Karpas-422 (cell line): ENCODE data around the gene PKP3. TPM values are rescaled to one million over a fixed set of nuclear protein-coding genes. Genes with fewer than 3 reads are reported as not detected.

ENCODE experiments used
- DNase-seq: peaks from one replicate; pipeline ENCODE4 v3.0.0-alpha.2; 2015
- H2AFZ ChIP-seq: fragments of 200-600 bp; sonication (generic); 2 replicates; pipeline ENCODE4 v1.6.1; 2014; ENCODE audit warnings: antibody characterized with exemption, low read length, mixed read lengths
- H3K27ac ChIP-seq: fragments of 200-600 bp; sonication (generic); 2 replicates; pipeline ENCODE4 v1.5.1; 2014; ENCODE audit warnings: mild to moderate bottlenecking, low read length, moderate library complexity
- H3K27me3 ChIP-seq: fragments of 200-600 bp; sonication (generic); 2 replicates; pipeline ENCODE4 v1.6.1; 2014; ENCODE audit warnings: low read length, mixed read lengths
- H3K36me3 ChIP-seq: fragments of 200-600 bp; sonication (generic); 2 replicates; pipeline ENCODE4 v1.6.1; 2014; ENCODE audit warnings: low read length, mixed read lengths; ENCODE audit not compliant: insufficient read depth
- H3K4me1 ChIP-seq: fragments of 200-600 bp; sonication (generic); 2 replicates; pipeline ENCODE4 v1.6.1; 2014; ENCODE audit warnings: mild to moderate bottlenecking, low read length, mixed read lengths
- H3K4me2 ChIP-seq: fragments of 200-600 bp; sonication (generic); 2 replicates; pipeline ENCODE4 v1.6.1; 2014; ENCODE audit warnings: low read length, low read depth, mild to moderate bottlenecking; ENCODE audit not compliant: poor library complexity, severe bottlenecking
- H3K4me3 ChIP-seq: fragments of 200-600 bp; sonication (generic); 2 replicates; pipeline ENCODE4 v1.5.1; 2014; ENCODE audit warnings: mild to moderate bottlenecking, antibody characterized with exemption, low read length, mixed read lengths
- H3K79me2 ChIP-seq: fragments of 200-600 bp; sonication (generic); 2 replicates; pipeline ENCODE4 v1.6.1; 2014; ENCODE audit warnings: mild to moderate bottlenecking, low read length, mixed read lengths
- H3K9ac ChIP-seq: fragments of 200-600 bp; sonication (generic); 2 replicates; pipeline ENCODE4 v1.6.0; 2014; ENCODE audit warnings: low read length
- H3K9me2 ChIP-seq: fragments of 200-600 bp; sonication (generic), shearing (Covaris generic); replicated peaks from 2 replicates; pipeline ENCODE4 v1.6.0; 2014; ENCODE audit warnings: mild to moderate bottlenecking, low read length, moderate library complexity; ENCODE audit not compliant: insufficient read depth
- H3K9me3 ChIP-seq: fragments of 300-700, 200-600 bp; sonication (generic); 2 replicates; pipeline ENCODE4 v1.6.1; 2014; ENCODE audit warnings: low read length, mixed read lengths
- H4K20me1 ChIP-seq: fragments of 200-600 bp; sonication (generic); 2 replicates; pipeline ENCODE4 v1.6.1; 2014; ENCODE audit warnings: mild to moderate bottlenecking, antibody characterized with exemption, low read length, low read depth; ENCODE audit not compliant: insufficient read depth
- total RNA-seq: library from RNA; depleted of rRNA; stranded (reverse); fragments of >200 nt; shearing (Covaris generic); gene quantifications from 2 replicates; pipeline ENCODE4 v1.2.3, GENCODE V29; 2014; ENCODE audit warnings: low replicate concordance

The PKP3 gene
- total RNA-seq, 1 experiment from 2014 or later: not detected

DNA sequence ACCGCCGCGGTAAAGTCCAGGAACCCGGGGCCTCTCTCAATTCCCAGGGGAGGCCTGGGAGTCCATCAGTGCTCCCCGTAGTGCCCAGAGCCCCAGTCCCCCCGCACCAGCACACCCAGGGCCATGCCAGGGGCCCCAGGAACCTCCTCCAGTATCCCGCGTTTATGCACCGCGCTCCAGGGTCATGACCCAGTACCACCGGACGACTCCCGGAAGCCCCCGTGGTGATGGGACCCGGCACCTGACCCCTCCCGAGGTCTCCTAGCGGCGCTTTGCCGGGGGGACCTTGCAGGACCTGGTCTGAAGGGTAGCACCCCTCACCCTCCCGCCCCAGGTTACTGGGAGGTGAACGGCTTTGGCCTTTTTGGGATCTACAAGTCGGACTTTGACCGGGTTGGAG, 13.5 kb upstream of the PKP3 start:
- no peaks in the 10 kb centered on the region for H3K4me1 ChIP-seq
- no peak for DNase-seq
- no peaks in the 10 kb centered on the region for H3K36me3 ChIP-seq
- no peaks in the 10 kb centered on the region for H3K27me3 ChIP-seq
- no peak overlapping the region for H3K4me2 ChIP-seq
- H3K9ac ChIP-seq: no peak overlapping the region
- no peaks in the 10 kb centered on the region for H3K79me2 ChIP-seq
- H3K4me3 ChIP-seq: no peak overlapping the region
- no peaks in the 10 kb centered on the region for H3K9me2 ChIP-seq
- H4K20me1 ChIP-seq: no peaks in the 10 kb centered on the region
- H2AFZ ChIP-seq: no peak overlapping the region
- no peak overlapping the region for H3K27ac ChIP-seq
- H3K9me3 ChIP-seq: no peaks in the 10 kb centered on the region

DNA sequence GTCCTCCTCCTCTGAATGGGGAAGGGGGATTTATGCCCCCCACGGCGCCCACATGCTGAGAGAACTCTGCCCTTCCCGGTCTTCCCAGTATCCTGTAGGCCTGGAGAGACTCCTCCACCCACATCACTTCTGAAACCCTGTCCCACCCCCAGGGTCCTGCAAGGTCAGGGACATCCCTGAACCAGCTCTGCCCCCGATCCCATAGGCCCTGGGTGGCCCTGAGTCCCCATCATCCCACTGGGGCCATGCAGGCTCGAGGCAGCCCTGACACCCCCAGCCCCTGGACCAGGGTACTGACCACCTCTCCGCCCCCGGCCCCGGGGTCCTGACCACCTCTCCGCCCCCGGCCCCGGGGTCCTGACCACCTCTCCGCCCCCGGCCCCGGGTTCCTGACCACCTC, 13.0 kb upstream of the PKP3 start:
- H3K4me3 ChIP-seq: no peak overlapping the region
- H3K4me1 ChIP-seq: no peaks in the 10 kb centered on the region
- no peaks in the 10 kb centered on the region for H3K79me2 ChIP-seq
- no peak overlapping the region for H3K9ac ChIP-seq
- no peak for DNase-seq
- H3K27me3 ChIP-seq: no peaks in the 10 kb centered on the region
- no peak overlapping the region for H3K4me2 ChIP-seq
- H3K9me3 ChIP-seq: no peaks in the 10 kb centered on the region
- no peak overlapping the region for H3K27ac ChIP-seq
- no peaks in the 10 kb centered on the region for H3K9me2 ChIP-seq
- H3K36me3 ChIP-seq: no peaks in the 10 kb centered on the region
- no peaks in the 10 kb centered on the region for H4K20me1 ChIP-seq
- no peak overlapping the region for H2AFZ ChIP-seq

DNA sequence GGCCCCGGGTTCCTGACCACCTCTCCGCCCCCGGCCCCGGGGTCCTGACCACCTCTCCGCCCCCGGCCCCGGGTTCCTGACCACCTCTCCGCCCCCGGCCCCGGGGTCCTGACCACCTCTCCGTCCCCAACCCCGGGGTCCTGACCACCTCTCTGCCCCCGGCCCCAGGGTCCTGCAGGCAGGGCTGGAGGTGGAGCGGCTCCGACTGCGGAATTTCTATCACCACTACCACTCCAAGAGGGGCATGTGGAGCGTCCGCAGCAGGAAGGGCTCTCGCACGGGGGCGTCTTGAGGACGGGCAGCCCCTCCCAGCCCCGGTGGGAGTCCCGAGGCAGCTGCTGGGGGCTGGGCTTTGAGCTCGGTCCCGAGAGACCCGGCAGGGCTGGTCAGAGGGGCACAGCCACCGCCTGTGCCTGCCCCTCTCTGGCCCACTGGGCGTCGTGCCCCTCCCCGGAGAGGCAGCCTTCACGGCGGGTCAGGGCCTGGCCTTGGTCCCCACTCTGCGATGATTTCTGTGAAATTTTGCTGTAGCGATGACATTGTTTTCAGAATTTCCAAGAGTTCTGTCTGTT, 12.4 kb upstream of the PKP3 start:
- Histone ChIP-seq H3K9me2 (no peaks in the 10 kb centered on the region), H4K20me1 (no peaks in the 10 kb centered on the region)
- DNase-seq: no peak

DNA sequence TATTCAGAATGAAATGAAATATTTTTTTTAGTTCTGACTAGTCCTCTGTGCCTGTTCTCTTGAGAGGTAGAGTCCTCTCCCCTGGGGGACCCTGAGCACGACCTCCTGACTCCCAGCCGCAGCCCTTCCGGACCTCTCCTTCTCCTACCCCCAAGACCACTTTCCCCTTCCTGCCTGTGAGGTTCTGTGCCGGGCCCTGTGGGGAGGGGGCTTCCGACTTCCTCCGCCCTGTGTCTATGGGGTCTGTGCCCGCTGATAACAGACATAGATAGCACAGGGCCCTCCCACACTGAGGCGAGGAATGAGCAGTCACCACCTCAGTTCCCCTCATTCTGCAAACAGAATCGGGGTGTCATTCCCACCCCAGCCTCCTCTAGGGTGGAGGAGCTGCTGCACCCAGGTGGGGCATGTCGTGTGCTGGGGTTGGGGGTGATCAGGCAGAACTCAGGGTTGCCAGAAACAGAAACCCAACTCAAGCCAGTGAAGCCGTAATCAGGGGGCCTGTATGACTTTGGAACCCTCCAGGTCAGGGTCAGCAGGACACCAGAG, 11.9 kb upstream of the PKP3 start:
- no peak overlapping the region for H2AFZ ChIP-seq
- no peaks in the 10 kb centered on the region for H3K79me2 ChIP-seq
- DNase-seq: no peak
- no peak overlapping the region for H3K4me2 ChIP-seq
- H3K27ac ChIP-seq: no peak overlapping the region
- H3K4me1 ChIP-seq: peaks cover 1% of the 10 kb centered on the region; the same call in 1 of the 2 replicates
- H4K20me1 ChIP-seq: no peaks in the 10 kb centered on the region
- no peak overlapping the region for H3K9ac ChIP-seq
- no peaks in the 10 kb centered on the region for H3K27me3 ChIP-seq
- no peaks in the 10 kb centered on the region for H3K36me3 ChIP-seq
- H3K9me2 ChIP-seq: no peaks in the 10 kb centered on the region
- no peak overlapping the region for H3K4me3 ChIP-seq
- H3K9me3 ChIP-seq: no peaks in the 10 kb centered on the region

More for the DNA sequence above, 12.4 kb upstream of the PKP3 start:
- H3K4me1 ChIP-seq: no peaks in the 10 kb centered on the region
- H3K4me2 ChIP-seq: no peak overlapping the region
- H3K9ac ChIP-seq: no peak overlapping the region
- H3K9me3 ChIP-seq: no peaks in the 10 kb centered on the region
- no peak overlapping the region for H3K27ac ChIP-seq
- H3K4me3 ChIP-seq: no peak overlapping the region
- no peak overlapping the region for H2AFZ ChIP-seq
- H3K79me2 ChIP-seq: no peaks in the 10 kb centered on the region
- H3K36me3 ChIP-seq: no peaks in the 10 kb centered on the region
- no peaks in the 10 kb centered on the region for H3K27me3 ChIP-seq

DNA sequence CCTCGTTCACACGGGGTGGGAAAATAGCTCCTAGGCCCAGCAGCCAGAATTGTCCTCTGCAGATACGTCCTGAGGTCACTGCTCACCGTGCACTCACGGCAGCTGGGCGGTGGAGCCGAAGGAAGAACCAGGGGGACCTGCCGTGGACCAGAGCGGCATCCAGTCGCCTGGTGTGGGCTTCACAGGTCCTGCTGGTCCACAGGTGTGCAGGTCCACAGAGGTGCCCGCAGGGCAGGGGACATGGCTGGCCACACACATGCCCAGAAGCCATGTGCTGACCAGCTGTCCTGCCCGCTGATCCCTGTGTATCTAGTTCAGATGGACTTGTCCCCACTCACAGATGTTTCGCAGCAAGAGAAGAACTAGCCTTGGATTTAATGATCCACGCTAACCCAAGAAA, 10.6 kb upstream of the PKP3 start:
- no peak overlapping the region for H3K27ac ChIP-seq
- no peaks in the 10 kb centered on the region for H3K79me2 ChIP-seq
- no peaks in the 10 kb centered on the region for H3K9me3 ChIP-seq
- H3K9me2 ChIP-seq: no peaks in the 10 kb centered on the region
- H4K20me1 ChIP-seq: no peaks in the 10 kb centered on the region
- H3K4me2 ChIP-seq: no peak overlapping the region
- no peak overlapping the region for H2AFZ ChIP-seq
- H3K36me3 ChIP-seq: no peaks in the 10 kb centered on the region
- no peak overlapping the region for H3K9ac ChIP-seq
- H3K27me3 ChIP-seq: no peaks in the 10 kb centered on the region
- no peak for DNase-seq
- H3K4me3 ChIP-seq: no peak overlapping the region
- H3K4me1 ChIP-seq: peaks cover 6% of the 10 kb centered on the region

DNA sequence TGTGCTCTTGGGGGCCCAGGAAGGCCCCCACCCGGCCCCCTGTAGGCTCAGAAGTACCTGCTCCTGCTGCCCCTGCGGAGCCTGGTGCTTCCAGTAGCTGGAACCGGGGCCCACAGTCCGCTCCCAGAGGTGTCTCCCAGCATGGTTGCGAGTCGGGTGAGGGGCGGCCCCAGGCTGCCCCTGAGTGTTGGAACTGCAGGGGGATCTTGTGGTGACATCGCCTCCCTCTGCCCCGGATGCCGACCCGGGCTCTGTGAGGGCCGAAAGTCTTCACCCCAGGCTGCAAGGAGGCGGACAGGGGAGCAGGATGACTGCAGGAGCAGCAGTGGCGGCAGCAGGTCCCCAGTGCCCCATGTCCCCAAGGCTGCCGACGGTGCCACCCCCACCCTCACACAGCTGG, 9.5 kb upstream of the PKP3 start:
- Histone ChIP-seq H3K36me3 (no peaks in the 10 kb centered on the region), H3K9me2 (no peaks in the 10 kb centered on the region), H3K9me3 (no peaks in the 10 kb centered on the region), H3K9ac (no peak overlapping the region), H4K20me1 (no peaks in the 10 kb centered on the region), H3K4me3 (no peak overlapping the region), H3K27me3 (no peaks in the 10 kb centered on the region), H3K27ac (no peak overlapping the region), H3K79me2 (no peaks in the 10 kb centered on the region), H3K4me1 (peaks cover 6% of the 10 kb centered on the region), H3K4me2 (no peak overlapping the region), H2AFZ (no peak overlapping the region)
- DNase-seq: no peak

DNA sequence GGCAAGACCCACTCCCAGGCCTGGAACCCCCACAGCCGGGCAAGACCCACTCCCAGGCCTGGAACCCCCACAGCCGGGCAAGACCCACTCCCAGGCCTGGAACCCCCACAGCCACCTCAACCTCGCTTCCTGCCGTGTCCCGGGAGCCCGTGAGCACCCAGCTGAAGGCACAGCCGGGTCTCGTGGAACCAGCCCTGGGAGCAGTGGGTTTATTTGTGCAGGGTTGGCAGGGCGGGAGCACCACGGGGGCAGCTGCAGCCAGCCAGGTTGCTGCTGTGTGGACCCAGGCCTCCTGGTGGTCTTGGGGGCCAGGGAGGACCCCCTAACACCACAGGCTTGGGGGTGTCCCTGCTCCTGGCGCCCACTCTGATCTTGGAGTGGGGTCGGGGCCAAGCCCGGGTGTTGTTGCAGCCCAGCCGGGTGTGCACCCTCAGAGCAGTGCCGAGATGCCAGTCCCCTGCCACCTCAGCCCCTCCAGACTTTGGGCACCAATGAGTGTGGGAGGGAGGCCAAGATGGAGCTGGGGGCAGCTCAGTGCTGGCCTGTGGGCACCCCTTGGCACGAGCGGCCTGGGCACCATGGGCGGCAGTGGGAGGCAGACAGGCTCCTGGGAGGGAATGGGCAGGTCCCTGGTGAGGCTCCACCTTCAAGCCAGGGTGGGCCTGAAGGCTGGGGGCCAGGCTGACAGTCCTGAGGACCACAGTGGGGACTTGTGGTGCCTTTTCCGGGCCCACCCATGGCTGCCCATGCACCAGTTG, 8.2 kb upstream of the PKP3 start:
- Histone ChIP-seq H3K4me3 (no peak overlapping the region), H3K27ac (no peak overlapping the region), H3K27me3 (no peaks in the 10 kb centered on the region), H4K20me1 (no peaks in the 10 kb centered on the region), H3K4me2 (no peak overlapping the region), H3K9ac (no peak overlapping the region), H3K79me2 (no peaks in the 10 kb centered on the region), H3K4me1 (peaks cover 6% of the 10 kb centered on the region), H3K36me3 (no peaks in the 10 kb centered on the region), H3K9me3 (no peaks in the 10 kb centered on the region), H2AFZ (no peak overlapping the region), H3K9me2 (no peaks in the 10 kb centered on the region)
- no peak for DNase-seq

DNA sequence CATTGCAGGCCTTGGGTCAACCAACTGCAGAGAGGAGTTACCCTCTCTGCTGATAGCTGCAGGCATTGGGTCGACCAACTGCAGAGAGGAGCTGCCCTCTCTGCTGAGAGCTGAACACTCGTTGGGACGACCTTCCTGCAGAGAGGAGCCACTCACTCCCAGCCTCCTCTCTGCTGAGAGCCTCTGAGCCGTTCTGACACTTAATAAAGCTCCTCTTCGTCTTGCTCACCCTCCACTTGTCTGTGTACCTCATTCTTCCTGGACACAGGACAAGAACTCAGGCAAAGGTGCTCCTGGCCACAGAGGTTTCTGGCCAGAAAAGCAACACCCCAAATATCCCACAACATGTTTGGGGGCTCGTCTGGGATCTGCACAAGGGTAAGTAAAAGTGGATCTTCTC, 7.5 kb upstream of the PKP3 start:
- Histone ChIP-seq H3K36me3 (no peaks in the 10 kb centered on the region), H3K9me3 (no peaks in the 10 kb centered on the region), H3K4me1 (peaks cover 6% of the 10 kb centered on the region), H3K27me3 (no peaks in the 10 kb centered on the region), H3K27ac (no peak overlapping the region), H2AFZ (no peak overlapping the region), H3K4me3 (no peak overlapping the region), H4K20me1 (no peaks in the 10 kb centered on the region), H3K9ac (no peak overlapping the region), H3K9me2 (no peaks in the 10 kb centered on the region), H3K79me2 (no peaks in the 10 kb centered on the region), H3K4me2 (no peak overlapping the region)
- no peak for DNase-seq
